GM12872 (cell line): ENCODE data around the gene SZRD1.

Experiments used
- CTCF ChIP-seq: IDR thresholded peaks from 3 replicates; pipeline ENCODE4 v1.5.1; 2011; ENCODE audit warnings: low read depth, mild to moderate bottlenecking, low read length, moderate library complexity; ENCODE audit not compliant: insufficient read depth

SZRD1 gene

GRCh38 chr1:16366722-16367257, at the start of gene SZRD1:
Gene SZRD1 (plus strand): TSS chr1:16367242. CDS start chr1:16367258, 16 bp downstream.
- no peak for TF ChIP-seq CTCF

- TF ChIP-seq CTCF = no peak
These were observed 48.5 kb upstream of the SZRD1 start for GRCh38 chr1:16318555-16318954.

- TF ChIP-seq CTCF = no peak
These were observed 45.7 kb upstream of the SZRD1 start for GRCh38 chr1:16321176-16321867.

GRCh38 chr1:16324456-16324890, 42.6 kb upstream of the SZRD1 start:
- TF ChIP-seq CTCF = no peak

GRCh38 chr1:16326833-16327404, 40.1 kb upstream of the SZRD1 start:
- TF ChIP-seq CTCF = no peak

GRCh38 chr1:16334655-16335340, 32.2 kb upstream of the SZRD1 start:
- TF ChIP-seq CTCF = no peak

- no peak for TF ChIP-seq CTCF
These were observed 28.1 kb upstream of the SZRD1 start for GRCh38 chr1:16338961-16339360.
